Hematopoietic multipotent progenitor cell treated with erythropoietin and hydrocortisone succinate and interleukin-3 and kit ligand, for 15 days (in vitro differentiated cells): Measurements from ENCODE around the gene BTN2A1.
"Not testable (repeated sequence)": the region's sequence is repeated elsewhere in the genome, so short reads cannot be mapped to it uniquely, and the experiment has no call there.

Experiments
- DNase-seq: peaks from one replicate; pipeline ENCODE4 v3.0.0-alpha.2; 2015; ENCODE audit warnings: low spot score

BTN2A1 gene

GRCh38 chr6:26432627-26433201 lies 25.0 kb upstream of the BTN2A1 start:
- no peak for DNase-seq

GRCh38 chr6:26433680-26434079 lies 24.1 kb upstream of the BTN2A1 start:
- not testable (repeated sequence) for DNase-seq

GRCh38 chr6:26436018-26436417 lies 21.7 kb upstream of the BTN2A1 start:
- DNase-seq: no peak

GRCh38 chr6:26437550-26437949 lies 20.2 kb upstream of the BTN2A1 start:
- DNase-seq: no peak

- DNase-seq: no peak
Measured at GRCh38 chr6:26438000-26438399, 19.8 kb upstream of the BTN2A1 start.

GRCh38 chr6:26439151-26440125 lies 18.3 kb upstream of the BTN2A1 start:
- DNase-seq: no peak

- no peak for DNase-seq
Measured at GRCh38 chr6:26440977-26441358, 16.8 kb upstream of the BTN2A1 start.

- DNase-seq: no peak
Measured at GRCh38 chr6:26441977-26442376, 15.8 kb upstream of the BTN2A1 start.

- no peak for DNase-seq
Measured at GRCh38 chr6:26445934-26446667, 11.7 kb upstream of the BTN2A1 start.

- no peak for DNase-seq
Measured at GRCh38 chr6:26447257-26447656, 10.5 kb upstream of the BTN2A1 start.

GRCh38 chr6:26450240-26450639 lies 7.5 kb upstream of the BTN2A1 start:
- DNase-seq: no peak

GRCh38 chr6:26452631-26453235 lies 5.0 kb upstream of the BTN2A1 start:
- DNase-seq: no peak

GRCh38 chr6:26454631-26455030 lies 3.1 kb upstream of the BTN2A1 start:
- no peak for DNase-seq

- DNase-seq: no peak
Measured at GRCh38 chr6:26455357-26455970, 2.3 kb upstream of the BTN2A1 start.

GRCh38 chr6:26457264-26457805 lies 420 bp upstream of the BTN2A1 start:
- DNase-seq: no peak

- DNase-seq: no peak
Measured at GRCh38 chr6:26459023-26459810, 1.5 kb downstream of the BTN2A1 start.

GRCh38 chr6:26461353-26461752 lies 3.6 kb downstream of the BTN2A1 start:
- DNase-seq: not testable (repeated sequence)

- no peak for DNase-seq
Measured at GRCh38 chr6:26464014-26464413, 6.3 kb downstream of the BTN2A1 start.

- DNase-seq: no peak
Measured at GRCh38 chr6:26464416-26465131, 6.8 kb downstream of the BTN2A1 start.

- DNase-seq: no peak
Measured at GRCh38 chr6:26465776-26466175, 8.0 kb downstream of the BTN2A1 start.
